H1 (cell line): ENCODE measurements around the gene RPS17. TPM values are rescaled to one million over a fixed set of nuclear protein-coding genes. Genes with fewer than 3 reads are reported as not detected.

Source experiments
- CTCF ChIA-PET: fragments of 300-600 bp; sonication (Branson Sonifier 250); formaldehyde crosslinking; loops from one replicate; lab custom pipeline; 2021; ENCODE audit not compliant: partially characterized antibody; lab: Charles Lee
- POLR2A ChIA-PET: fragments of 300-600 bp; sonication (Branson Sonifier 250); formaldehyde crosslinking; loops from one replicate; lab custom pipeline; 2021; ENCODE audit warnings: inconsistent platforms; ENCODE audit not compliant: partially characterized antibody; lab: Charles Lee
- DNase-seq, 2 experiments: peaks; one replicate each; pipeline versions ENCODE4 v3.0.0 to v3.0.0-alpha.2; 2010 to 2022; ENCODE audit warnings: low spot score in 2 of 2, low read depth in 1 of 2, mixed read lengths in 1 of 2
- FAIRE-seq: peaks from 2 replicates; lab custom pipeline; 2011; peaks lifted over from hg19 to GRCh38; lab: Jason Lieb, UNC
- H2AFZ ChIP-seq: 2 replicates; pipeline ENCODE4 v1.8.1; 2012; ENCODE audit warnings: low read length, inconsistent platforms
- H2AK5ac ChIP-seq: 2 replicates; pipeline ENCODE4 v1.6.1; 2013; ENCODE audit warnings: low read depth, low read length
- H2BK120ac ChIP-seq: replicated peaks from 2 replicates; pipeline ENCODE3; 2013; ENCODE audit warnings: low read depth, low read length, inconsistent platforms
- H2BK12ac ChIP-seq: 2 replicates; pipeline ENCODE4 v1.6.1; 2013; ENCODE audit warnings: low read depth, low read length
- H2BK15ac ChIP-seq: 2 replicates; pipeline ENCODE4 v1.6.1; 2013; ENCODE audit warnings: low read length
- H2BK20ac ChIP-seq: 2 replicates; pipeline ENCODE4 v1.6.1; 2013; ENCODE audit warnings: low read length
- H2BK5ac ChIP-seq: 2 replicates; pipeline ENCODE4 v1.6.1; 2013; ENCODE audit warnings: low read depth, low read length
- H3K14ac ChIP-seq: 2 replicates; pipeline ENCODE4 v1.6.1; 2013; ENCODE audit warnings: inconsistent platforms; ENCODE audit not compliant: insufficient read length
- H3K18ac ChIP-seq: 2 replicates; pipeline ENCODE4 v1.6.1; 2013; ENCODE audit warnings: low read length; ENCODE audit errors: extremely low read depth
- H3K23ac ChIP-seq: 2 replicates; pipeline ENCODE4 v1.6.1; 2013; ENCODE audit warnings: inconsistent platforms; ENCODE audit not compliant: insufficient read length
- H3K23me2 ChIP-seq: 2 replicates; pipeline ENCODE4 v1.6.1; 2013; ENCODE audit warnings: low read depth, low read length
- H3K27ac ChIP-seq: 2 replicates; pipeline ENCODE4 v1.6.1; 2011; ENCODE audit warnings: low read depth, low read length, inconsistent platforms
- H3K27me3 ChIP-seq, 4 experiments: replicated peaks in 1 of 4; 1 replicate in 1 of 4; 2 replicates in 3 of 4; pipeline versions ENCODE4 v1.6.1 to v1.8.1; 2011 to 2013; ENCODE audit warnings: low read length in 3 of 4, mild to moderate bottlenecking in 3 of 4, inconsistent platforms in 2 of 4, mixed read lengths in 2 of 4, moderate library complexity in 1 of 4; ENCODE audit not compliant: control insufficient read depth in 3 of 4, insufficient read depth in 3 of 4; ENCODE audit errors: extremely low read depth in 1 of 4
- H3K36me3 ChIP-seq, 4 experiments: 2 replicates each; pipeline versions ENCODE4 v1.6.1 to v1.8.1; 2011 to 2013; ENCODE audit warnings: mild to moderate bottlenecking in 4 of 4, low read length in 3 of 4, moderate library complexity in 2 of 4, control low read depth in 1 of 4, inconsistent platforms in 1 of 4; ENCODE audit not compliant: insufficient read depth in 4 of 4, control insufficient read depth in 2 of 4
- H3K4ac ChIP-seq: replicated peaks from 2 replicates; pipeline ENCODE3; 2013; ENCODE audit warnings: low read length, low read depth, mixed read lengths, inconsistent platforms; ENCODE audit not compliant: insufficient read length
- H3K4me1 ChIP-seq, 4 experiments: replicated peaks in 1 of 4; 1 replicate in 1 of 4; 2 replicates in 3 of 4; pipeline versions ENCODE4 v1.6.1 to v1.8.1; 2011 to 2013; ENCODE audit warnings: low read length in 3 of 4, inconsistent platforms in 2 of 4, mixed read lengths in 1 of 4; ENCODE audit not compliant: insufficient read depth in 4 of 4, control insufficient read depth in 3 of 4
- H3K4me2 ChIP-seq, 2 experiments: 2 replicates each; pipeline versions ENCODE4 v1.6.1 to v1.8.1; 2011 to 2013; ENCODE audit warnings: low read depth in 2 of 2, low read length in 2 of 2, control low read depth in 1 of 2, inconsistent platforms in 1 of 2, mild to moderate bottlenecking in 1 of 2; ENCODE audit not compliant: insufficient read depth in 1 of 2
- H3K4me3 ChIP-seq, 4 experiments: fragments of 200-600, 300-600 bp in 1 of 4; sonication (generic), shearing (Covaris generic), sonication (Bioruptor Twin) in 1 of 4; 2 replicates each; pipeline versions ENCODE4 v1.5.1 to v1.8.1; 2011 to 2016; ENCODE audit warnings: low read length in 4 of 4, low read depth in 3 of 4, control low read depth in 2 of 4, inconsistent platforms in 2 of 4, mild to moderate bottlenecking in 2 of 4, mixed read lengths in 1 of 4, moderate library complexity in 1 of 4; ENCODE audit not compliant: insufficient read depth in 2 of 4; ENCODE audit errors: extremely low read depth in 1 of 4
- H3K56ac ChIP-seq: replicated peaks from 2 replicates; pipeline ENCODE3; 2013; ENCODE audit warnings: low read depth, mild to moderate bottlenecking, mixed read lengths, low read length, inconsistent platforms; ENCODE audit not compliant: insufficient read length
- H3K79me1 ChIP-seq: 2 replicates; pipeline ENCODE4 v1.6.1; 2013; ENCODE audit warnings: low read depth, low read length, control low read depth
- H3K79me2 ChIP-seq, 2 experiments: 2 replicates each; pipeline versions ENCODE4 v1.6.1 to v1.8.1; 2012 to 2013; ENCODE audit warnings: low read length in 2 of 2, mild to moderate bottlenecking in 2 of 2, inconsistent platforms in 1 of 2; ENCODE audit not compliant: insufficient read depth in 2 of 2, control insufficient read depth in 1 of 2
- H3K9ac ChIP-seq, 4 experiments: replicated peaks in 1 of 4; 1 replicate in 1 of 4; 2 replicates in 3 of 4; pipeline versions ENCODE4 v1.6.1 to v1.8.1; 2011 to 2013; ENCODE audit warnings: low read depth in 3 of 4, low read length in 3 of 4, control low read depth in 2 of 4, mild to moderate bottlenecking in 2 of 4, moderate library complexity in 2 of 4, inconsistent platforms in 1 of 4; ENCODE audit errors: extremely low read depth in 1 of 4
- H3K9me3 ChIP-seq, 2 experiments: 2 replicates each; pipeline versions ENCODE4 v1.6.1 to v1.8.1; 2012 to 2013; ENCODE audit warnings: mild to moderate bottlenecking in 2 of 2, moderate library complexity in 2 of 2, control low read depth in 1 of 2, inconsistent platforms in 1 of 2, low read depth in 1 of 2, low read length in 1 of 2, mixed read lengths in 1 of 2; ENCODE audit not compliant: insufficient read depth in 2 of 2
- H4K20me1 ChIP-seq, 2 experiments: replicated peaks in 1 of 2; 2 replicates each; pipeline versions ENCODE3 to v1.8.1; 2011 to 2013; ENCODE audit warnings: inconsistent platforms in 2 of 2, low read length in 2 of 2, mild to moderate bottlenecking in 1 of 2; ENCODE audit not compliant: insufficient read depth in 2 of 2, control insufficient read depth in 1 of 2
- H4K5ac ChIP-seq: 2 replicates; pipeline ENCODE4 v1.6.1; 2013; ENCODE audit warnings: low read length, low read depth, mixed read lengths, inconsistent platforms; ENCODE audit not compliant: insufficient read length
- H4K8ac ChIP-seq: 2 replicates; pipeline ENCODE4 v1.8.0; 2013; ENCODE audit warnings: mild to moderate bottlenecking, moderate library complexity, low read length, inconsistent platforms; ENCODE audit not compliant: insufficient read depth; ENCODE audit errors: extremely low read depth
- H4K91ac ChIP-seq: replicated peaks from 2 replicates; pipeline ENCODE3; 2013; ENCODE audit warnings: low read length, mixed read lengths, inconsistent platforms; ENCODE audit not compliant: insufficient read length
- SIRT6 ChIP-seq: IDR thresholded peaks from one replicate; pipeline ENCODE4 v1.7.1; 2012; ENCODE audit warnings: low read length, inconsistent platforms
- SP1 ChIP-seq: IDR thresholded peaks from 2 replicates; pipeline ENCODE4 v1.6.1; 2011; ENCODE audit warnings: low read depth, low read length
- WGBS, 2 experiments: shearing (Covaris generic) in 1 of 2; methylation state at CpG; one replicate each; pipeline versions ENCODE4 v1.1.6 to v1.1.7; 2013 to 2015; ENCODE audit warnings: low lambda C conversion rate in 2 of 2, mixed read lengths in 2 of 2, inconsistent platforms in 1 of 2, low coverage in 1 of 2, missing lambda C conversion rate in 1 of 2; ENCODE audit not compliant: insufficient replicate concordance in 2 of 2, insufficient coverage in 1 of 2, insufficient read length in 1 of 2; ENCODE audit errors: extremely low coverage in 1 of 2, missing lambda C conversion rate in 1 of 2; 5-methylcytosine and 5-hydroxymethylcytosine counted together
- polyA plus RNA-seq, 7 experiments: library from polyadenylated mRNA; depleted of rRNA in 3 of 7; stranded (reverse) in 5 of 7; unstranded in 2 of 7; fragments of >200 nt in 5 of 7; fragments of 200-250 nt in 2 of 7; gene quantifications; 1 replicate in 5 of 7; 2 replicates in 1 of 7; 4 replicates in 1 of 7; pipeline versions ENCODE4 v1.2.1 to v1.2.3, GENCODE V29; 2011 to 2013; ENCODE audit warnings: missing spikeins in 2 of 7, mixed read lengths in 2 of 7
- total RNA-seq: library from RNA; stranded (reverse); fragmentation: NEBNext Ultra II Directional; extraction: Animal tissue kit (Norgen Biotek cat#: 25700); gene quantifications from 2 replicates; pipeline ENCODE4 v1.2.1, GENCODE V29; 2021

Gene RPS17
- total and polyA plus RNA-seq, 2 of the 8 experiments (the other 6 are each of a cell fraction or from before 2014, with no cell fraction given), result 2,416 to 5,590 TPM

- CTCF ChIA-PET, result interaction anchor here (0.6 to 0.7 kb wide), 2 partner anchors 53 to 358 kb away, joined by 3 read pairs; no protein-coding TSS in a partner anchor
- no peak overlapping the region for H3K14ac ChIP-seq
- H3K18ac ChIP-seq, result no peak overlapping the region
- H2BK20ac ChIP-seq, result no peak overlapping the region
- no peak overlapping the region for H4K91ac ChIP-seq
- TF ChIP-seq SIRT6 (no peak), SP1 (no peak)
- TF ChIP-seq, all 59 proteins: peak for 0
- Histone ChIP-seq H3K4me2 (no peak overlapping the region), H2BK12ac (no peak overlapping the region), H4K5ac (no peak overlapping the region), H2BK5ac (no peak overlapping the region), H3K9ac (no peak overlapping the region), H4K8ac (no peak overlapping the region), H2AK5ac (no peak overlapping the region), H3K4ac (no peak overlapping the region), H3K56ac (no peak overlapping the region), H3K27me3 (0 out of 7 replicates have a peak, but pooled peaks cover 0 to 2% (median 0%) of the 10 kb centered on the region in 4 experiments), H3K23me2 (peaks cover 5% of the 10 kb centered on the region), H3K36me3 (no peaks in the 10 kb centered on the region), H3K4me1 (peaks cover 3 to 14% (median 7%) of the 10 kb centered on the region in 4 experiments; a peak in 5 of 7 replicates), H2BK15ac (no peak overlapping the region), H3K4me3 (no peak overlapping the region), H2AFZ (no peak overlapping the region), H3K27ac (no peak overlapping the region), H3K23ac (no peak overlapping the region), H3K9me3 (no peaks in the 10 kb centered on the region), H3K79me1 (no peaks in the 10 kb centered on the region), H2BK120ac (no peak overlapping the region), H3K79me2 (no peaks in the 10 kb centered on the region), H4K20me1 (no peaks in the 10 kb centered on the region)
- WGBS, 2 experiments, result 86% methylated on average over 6 of the region's 6 CpGs; no CpG with 5 or more reads in 1 of the 2 experiments
- FAIRE-seq (no peak), DNase-seq (no peak)
- POLR2A ChIA-PET, result no interaction called here
Observed at GRCh38 chr15:82545478-82545877, 5.2 kb upstream of the RPS17 start.
